H1 (cell line): ENCODE data around the gene COL6A2. TPM values are rescaled to one million over a fixed set of nuclear protein-coding genes. Genes with fewer than 3 reads are reported as not detected.
A peak's percentile ranks its signal among the peaks of the same experiment; 100 is the strongest.

Experiments used
- CTCF ChIA-PET: fragments of 300-600 bp; sonication (Branson Sonifier 250); formaldehyde crosslinking; loops from one replicate; lab custom pipeline; 2021; ENCODE audit not compliant: partially characterized antibody; lab: Charles Lee
- POLR2A ChIA-PET: fragments of 300-600 bp; sonication (Branson Sonifier 250); formaldehyde crosslinking; loops from one replicate; lab custom pipeline; 2021; ENCODE audit warnings: inconsistent platforms; ENCODE audit not compliant: partially characterized antibody; lab: Charles Lee
- DNase-seq, 2 experiments: peaks; one replicate each; pipeline versions ENCODE4 v3.0.0 to v3.0.0-alpha.2; 2010 to 2022; ENCODE audit warnings: low spot score in 2 of 2, low read depth in 1 of 2, mixed read lengths in 1 of 2
- FAIRE-seq: peaks from 2 replicates; lab custom pipeline; 2011; peaks lifted over from hg19 to GRCh38; lab: Jason Lieb, UNC
- H2AFZ ChIP-seq: 2 replicates; pipeline ENCODE4 v1.8.1; 2012; ENCODE audit warnings: low read length, inconsistent platforms
- H2AK5ac ChIP-seq: 2 replicates; pipeline ENCODE4 v1.6.1; 2013; ENCODE audit warnings: low read depth, low read length
- H2BK120ac ChIP-seq: replicated peaks from 2 replicates; pipeline ENCODE3; 2013; ENCODE audit warnings: low read depth, low read length, inconsistent platforms
- H2BK12ac ChIP-seq: 2 replicates; pipeline ENCODE4 v1.6.1; 2013; ENCODE audit warnings: low read depth, low read length
- H2BK15ac ChIP-seq: 2 replicates; pipeline ENCODE4 v1.6.1; 2013; ENCODE audit warnings: low read length
- H2BK20ac ChIP-seq: 2 replicates; pipeline ENCODE4 v1.6.1; 2013; ENCODE audit warnings: low read length
- H2BK5ac ChIP-seq: 2 replicates; pipeline ENCODE4 v1.6.1; 2013; ENCODE audit warnings: low read depth, low read length
- H3K14ac ChIP-seq: 2 replicates; pipeline ENCODE4 v1.6.1; 2013; ENCODE audit warnings: inconsistent platforms; ENCODE audit not compliant: insufficient read length
- H3K18ac ChIP-seq: 2 replicates; pipeline ENCODE4 v1.6.1; 2013; ENCODE audit warnings: low read length; ENCODE audit errors: extremely low read depth
- H3K23ac ChIP-seq: 2 replicates; pipeline ENCODE4 v1.6.1; 2013; ENCODE audit warnings: inconsistent platforms; ENCODE audit not compliant: insufficient read length
- H3K23me2 ChIP-seq: 2 replicates; pipeline ENCODE4 v1.6.1; 2013; ENCODE audit warnings: low read depth, low read length
- H3K27ac ChIP-seq: 2 replicates; pipeline ENCODE4 v1.6.1; 2011; ENCODE audit warnings: low read depth, low read length, inconsistent platforms
- H3K27me3 ChIP-seq, 4 experiments: replicated peaks in 1 of 4; 1 replicate in 1 of 4; 2 replicates in 3 of 4; pipeline versions ENCODE4 v1.6.1 to v1.8.1; 2011 to 2013; ENCODE audit warnings: low read length in 3 of 4, mild to moderate bottlenecking in 3 of 4, inconsistent platforms in 2 of 4, mixed read lengths in 2 of 4, moderate library complexity in 1 of 4; ENCODE audit not compliant: control insufficient read depth in 3 of 4, insufficient read depth in 3 of 4; ENCODE audit errors: extremely low read depth in 1 of 4
- H3K36me3 ChIP-seq, 4 experiments: 2 replicates each; pipeline versions ENCODE4 v1.6.1 to v1.8.1; 2011 to 2013; ENCODE audit warnings: mild to moderate bottlenecking in 4 of 4, low read length in 3 of 4, moderate library complexity in 2 of 4, control low read depth in 1 of 4, inconsistent platforms in 1 of 4; ENCODE audit not compliant: insufficient read depth in 4 of 4, control insufficient read depth in 2 of 4
- H3K4ac ChIP-seq: replicated peaks from 2 replicates; pipeline ENCODE3; 2013; ENCODE audit warnings: low read length, low read depth, mixed read lengths, inconsistent platforms; ENCODE audit not compliant: insufficient read length
- H3K4me1 ChIP-seq, 4 experiments: replicated peaks in 1 of 4; 1 replicate in 1 of 4; 2 replicates in 3 of 4; pipeline versions ENCODE4 v1.6.1 to v1.8.1; 2011 to 2013; ENCODE audit warnings: low read length in 3 of 4, inconsistent platforms in 2 of 4, mixed read lengths in 1 of 4; ENCODE audit not compliant: insufficient read depth in 4 of 4, control insufficient read depth in 3 of 4
- H3K4me2 ChIP-seq, 2 experiments: 2 replicates each; pipeline versions ENCODE4 v1.6.1 to v1.8.1; 2011 to 2013; ENCODE audit warnings: low read depth in 2 of 2, low read length in 2 of 2, control low read depth in 1 of 2, inconsistent platforms in 1 of 2, mild to moderate bottlenecking in 1 of 2; ENCODE audit not compliant: insufficient read depth in 1 of 2
- H3K4me3 ChIP-seq, 4 experiments: fragments of 200-600, 300-600 bp in 1 of 4; sonication (generic), shearing (Covaris generic), sonication (Bioruptor Twin) in 1 of 4; 2 replicates each; pipeline versions ENCODE4 v1.5.1 to v1.8.1; 2011 to 2016; ENCODE audit warnings: low read length in 4 of 4, low read depth in 3 of 4, control low read depth in 2 of 4, inconsistent platforms in 2 of 4, mild to moderate bottlenecking in 2 of 4, mixed read lengths in 1 of 4, moderate library complexity in 1 of 4; ENCODE audit not compliant: insufficient read depth in 2 of 4; ENCODE audit errors: extremely low read depth in 1 of 4
- H3K56ac ChIP-seq: replicated peaks from 2 replicates; pipeline ENCODE3; 2013; ENCODE audit warnings: low read depth, mild to moderate bottlenecking, mixed read lengths, low read length, inconsistent platforms; ENCODE audit not compliant: insufficient read length
- H3K79me1 ChIP-seq: 2 replicates; pipeline ENCODE4 v1.6.1; 2013; ENCODE audit warnings: low read depth, low read length, control low read depth
- H3K79me2 ChIP-seq, 2 experiments: 2 replicates each; pipeline versions ENCODE4 v1.6.1 to v1.8.1; 2012 to 2013; ENCODE audit warnings: low read length in 2 of 2, mild to moderate bottlenecking in 2 of 2, inconsistent platforms in 1 of 2; ENCODE audit not compliant: insufficient read depth in 2 of 2, control insufficient read depth in 1 of 2
- H3K9ac ChIP-seq, 4 experiments: replicated peaks in 1 of 4; 1 replicate in 1 of 4; 2 replicates in 3 of 4; pipeline versions ENCODE4 v1.6.1 to v1.8.1; 2011 to 2013; ENCODE audit warnings: low read depth in 3 of 4, low read length in 3 of 4, control low read depth in 2 of 4, mild to moderate bottlenecking in 2 of 4, moderate library complexity in 2 of 4, inconsistent platforms in 1 of 4; ENCODE audit errors: extremely low read depth in 1 of 4
- H3K9me3 ChIP-seq, 2 experiments: 2 replicates each; pipeline versions ENCODE4 v1.6.1 to v1.8.1; 2012 to 2013; ENCODE audit warnings: mild to moderate bottlenecking in 2 of 2, moderate library complexity in 2 of 2, control low read depth in 1 of 2, inconsistent platforms in 1 of 2, low read depth in 1 of 2, low read length in 1 of 2, mixed read lengths in 1 of 2; ENCODE audit not compliant: insufficient read depth in 2 of 2
- H4K20me1 ChIP-seq, 2 experiments: replicated peaks in 1 of 2; 2 replicates each; pipeline versions ENCODE3 to v1.8.1; 2011 to 2013; ENCODE audit warnings: inconsistent platforms in 2 of 2, low read length in 2 of 2, mild to moderate bottlenecking in 1 of 2; ENCODE audit not compliant: insufficient read depth in 2 of 2, control insufficient read depth in 1 of 2
- H4K5ac ChIP-seq: 2 replicates; pipeline ENCODE4 v1.6.1; 2013; ENCODE audit warnings: low read length, low read depth, mixed read lengths, inconsistent platforms; ENCODE audit not compliant: insufficient read length
- H4K8ac ChIP-seq: 2 replicates; pipeline ENCODE4 v1.8.0; 2013; ENCODE audit warnings: mild to moderate bottlenecking, moderate library complexity, low read length, inconsistent platforms; ENCODE audit not compliant: insufficient read depth; ENCODE audit errors: extremely low read depth
- H4K91ac ChIP-seq: replicated peaks from 2 replicates; pipeline ENCODE3; 2013; ENCODE audit warnings: low read length, mixed read lengths, inconsistent platforms; ENCODE audit not compliant: insufficient read length
- ATF3 ChIP-seq: IDR thresholded peaks from 2 replicates; pipeline ENCODE4 v1.6.1; 2011; ENCODE audit warnings: low read depth, mild to moderate bottlenecking, low read length; ENCODE audit not compliant: insufficient read depth
- E2F6 ChIP-seq: IDR thresholded peaks from 2 replicates; pipeline ENCODE4 v1.6.1; 2012; ENCODE audit warnings: inconsistent platforms
- EGR1 ChIP-seq: IDR thresholded peaks from 2 replicates; pipeline ENCODE4 v1.6.1; 2011; ENCODE audit warnings: low read depth, low read length, borderline replicate concordance
- KDM5A ChIP-seq: fragments of 200-600 bp; IDR thresholded peaks from 2 replicates; pipeline ENCODE4 v1.7.1; 2012; ENCODE audit warnings: mild to moderate bottlenecking, low read length, inconsistent platforms, mixed read lengths
- RNF2 ChIP-seq: fragments of 200-900, 300-1000 bp; sonication (generic); IDR thresholded peaks from 2 replicates; pipeline ENCODE4 v1.7.1; 2016; ENCODE audit warnings: borderline replicate concordance, low read depth, mild to moderate bottlenecking, antibody characterized with exemption, low read length; ENCODE audit not compliant: poor library complexity, severe bottlenecking; ENCODE audit errors: missing control alignments
- RXRA ChIP-seq: IDR thresholded peaks from 2 replicates; pipeline ENCODE4 v1.6.1; 2011; ENCODE audit warnings: low read depth, mild to moderate bottlenecking, low read length, moderate library complexity; ENCODE audit not compliant: insufficient read depth
- SAP30 ChIP-seq: fragments of 300-600 bp; sonication (generic); IDR thresholded peaks from 2 replicates; pipeline ENCODE4 v1.7.1; 2012; ENCODE audit warnings: low read length, moderate library complexity, mild to moderate bottlenecking, inconsistent platforms; ENCODE audit not compliant: insufficient read depth, insufficient replicate concordance
- SIN3A ChIP-seq, 2 experiments: IDR thresholded peaks in 1 of 2; conservative IDR thresholded peaks in 1 of 2; 2 replicates each; pipeline ENCODE4 v1.6.1; 2011 to 2012; ENCODE audit warnings: low read length in 2 of 2, improper control_type of control experiment in 1 of 2, low read depth in 1 of 2, mild to moderate bottlenecking in 1 of 2
- SUZ12 ChIP-seq: fragments of 200-600 bp; sonication (generic); IDR thresholded peaks from 2 replicates; pipeline ENCODE4 v1.6.1; 2012; ENCODE audit warnings: mild to moderate bottlenecking, inconsistent platforms, low read length, moderate library complexity, mixed read lengths
- TBP ChIP-seq: IDR thresholded peaks from 2 replicates; pipeline ENCODE4 v1.6.1; 2011; ENCODE audit warnings: low read depth, low read length, improper control_type of control experiment
- WGBS, 2 experiments: shearing (Covaris generic) in 1 of 2; methylation state at CpG; one replicate each; pipeline versions ENCODE4 v1.1.6 to v1.1.7; 2013 to 2015; ENCODE audit warnings: low lambda C conversion rate in 2 of 2, mixed read lengths in 2 of 2, inconsistent platforms in 1 of 2, low coverage in 1 of 2, missing lambda C conversion rate in 1 of 2; ENCODE audit not compliant: insufficient replicate concordance in 2 of 2, insufficient coverage in 1 of 2, insufficient read length in 1 of 2; ENCODE audit errors: extremely low coverage in 1 of 2, missing lambda C conversion rate in 1 of 2; 5-methylcytosine and 5-hydroxymethylcytosine counted together
- polyA plus RNA-seq, 7 experiments: library from polyadenylated mRNA; depleted of rRNA in 3 of 7; stranded (reverse) in 5 of 7; unstranded in 2 of 7; fragments of >200 nt in 5 of 7; fragments of 200-250 nt in 2 of 7; gene quantifications; 1 replicate in 5 of 7; 2 replicates in 1 of 7; 4 replicates in 1 of 7; pipeline versions ENCODE4 v1.2.1 to v1.2.3, GENCODE V29; 2011 to 2013; ENCODE audit warnings: missing spikeins in 2 of 7, mixed read lengths in 2 of 7
- total RNA-seq: library from RNA; stranded (reverse); fragmentation: NEBNext Ultra II Directional; extraction: Animal tissue kit (Norgen Biotek cat#: 25700); gene quantifications from 2 replicates; pipeline ENCODE4 v1.2.1, GENCODE V29; 2021

COL6A2 gene
- total and polyA plus RNA-seq, 2 of the 8 experiments (the other 6 are each of a cell fraction or from before 2014, with no cell fraction given) = 60.1 to 62.7 TPM

GRCh38 chr21:46115441-46116188 is 17.7 kb downstream of the COL6A2 start:
- Histone ChIP-seq H3K9me3 (peaks cover 0 to 4% of the 10 kb centered on the region in 2 experiments; a peak in 2 of 4 replicates), H3K79me2 (no peaks in the 10 kb centered on the region), H3K79me1 (no peaks in the 10 kb centered on the region), H4K5ac (no peak overlapping the region), H3K9ac (no peak overlapping the region), H3K36me3 (peaks cover 0 to 28% (median 2%) of the 10 kb centered on the region in 4 experiments; a peak in 5 of 8 replicates), H3K4me3 (no peak overlapping the region), H3K56ac (no peak overlapping the region), H2BK5ac (no peak overlapping the region), H3K18ac (no peak overlapping the region), H2BK120ac (no peak overlapping the region), H4K8ac (0 out of 2 replicates have a peak overlapping the region, but pooled peaks have one; percentile 14), H3K27ac (no peak overlapping the region), H3K14ac (no peak overlapping the region), H3K4ac (no peak overlapping the region), H2BK15ac (no peak overlapping the region), H3K23ac (no peak overlapping the region), H2BK20ac (no peak overlapping the region), H2AK5ac (no peak overlapping the region), H3K4me2 (no peak overlapping the region), H4K91ac (no peak overlapping the region), H3K23me2 (no peaks in the 10 kb centered on the region), H3K4me1 (0 out of 7 replicates have a peak, but pooled peaks cover 0 to 1% (median under 1%) of the 10 kb centered on the region in 4 experiments), H2AFZ (no peak overlapping the region), H3K27me3 (no peaks in the 10 kb centered on the region), H4K20me1 (peaks cover 0 to 4% of the 10 kb centered on the region in 2 experiments), H2BK12ac (no peak overlapping the region)
- FAIRE-seq (no peak), DNase-seq (no peak)
- 93% methylated on average over 17 of the region's 17 CpGs; no CpG with 5 or more reads in 1 of the 2 experiments for WGBS, 2 experiments
- POLR2A ChIA-PET = no interaction called here
- CTCF ChIA-PET = interaction anchor here (3.1 kb wide), 1 partner anchor 27 kb away, joined by 14 read pairs; no protein-coding TSS in a partner anchor
- TF ChIP-seq EGR1 (no peak), RNF2 (no peak), E2F6 (no peak), SAP30 (no peak), SIN3A (conservative IDR thresholded peaks at IDR 0.05 in 1 of 2, IDR thresholded peaks at IDR 0.05 in 1 of 2; ENCODE audit: low read depth in 1 of 2, low read length in 2 of 2) (no peak), SUZ12 (no peak), TBP (no peak), RXRA (no peak), ATF3 (no peak), KDM5A (no peak)
